Measurements from ENCODE around the gene URM1.

- TF ChIP-seq POLR2AphosphoS5 (IDR thresholded peaks at IDR 0.05; ENCODE audit: borderline replicate concordance, low read depth, low read length) (no peak), EZH2 (IDR thresholded peaks at IDR 0.05) (no peak)
Measured at GRCh38 chr9:128392302-128393144, 21.3 kb downstream of the URM1 start.

All from SK-N-MC (cell line).